AG10803 (cell line): ENCODE data around the gene KRTAP16-1.

ENCODE experiments used
- DNase-seq: peaks from one replicate; pipeline ENCODE4 v3.0.0; 2010; ENCODE audit warnings: low read depth
- H3K4me3 ChIP-seq: 2 replicates; pipeline ENCODE4 v1.5.1; 2011; ENCODE audit warnings: mild to moderate bottlenecking, low read length, control low read depth
- TF ChIP-seq, protein P1 (sequence below): conservative IDR thresholded peaks from 2 replicates; pipeline ENCODE4 v1.5.1; 2011; ENCODE audit warnings: mild to moderate bottlenecking, low read length, control low read depth, inconsistent platforms

KRTAP16-1 gene

GRCh38 chr17:41343029-41343428 lies 33.9 kb upstream of the KRTAP16-1 start:
- DNase-seq, result no peak
- H3K4me3 ChIP-seq, result no peak overlapping the region
- TF ChIP-seq, protein P1, sequence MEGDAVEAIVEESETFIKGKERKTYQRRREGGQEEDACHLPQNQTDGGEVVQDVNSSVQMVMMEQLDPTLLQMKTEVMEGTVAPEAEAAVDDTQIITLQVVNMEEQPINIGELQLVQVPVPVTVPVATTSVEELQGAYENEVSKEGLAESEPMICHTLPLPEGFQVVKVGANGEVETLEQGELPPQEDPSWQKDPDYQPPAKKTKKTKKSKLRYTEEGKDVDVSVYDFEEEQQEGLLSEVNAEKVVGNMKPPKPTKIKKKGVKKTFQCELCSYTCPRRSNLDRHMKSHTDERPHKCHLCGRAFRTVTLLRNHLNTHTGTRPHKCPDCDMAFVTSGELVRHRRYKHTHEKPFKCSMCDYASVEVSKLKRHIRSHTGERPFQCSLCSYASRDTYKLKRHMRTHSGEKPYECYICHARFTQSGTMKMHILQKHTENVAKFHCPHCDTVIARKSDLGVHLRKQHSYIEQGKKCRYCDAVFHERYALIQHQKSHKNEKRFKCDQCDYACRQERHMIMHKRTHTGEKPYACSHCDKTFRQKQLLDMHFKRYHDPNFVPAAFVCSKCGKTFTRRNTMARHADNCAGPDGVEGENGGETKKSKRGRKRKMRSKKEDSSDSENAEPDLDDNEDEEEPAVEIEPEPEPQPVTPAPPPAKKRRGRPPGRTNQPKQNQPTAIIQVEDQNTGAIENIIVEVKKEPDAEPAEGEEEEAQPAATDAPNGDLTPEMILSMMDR, result no peak

DNA sequence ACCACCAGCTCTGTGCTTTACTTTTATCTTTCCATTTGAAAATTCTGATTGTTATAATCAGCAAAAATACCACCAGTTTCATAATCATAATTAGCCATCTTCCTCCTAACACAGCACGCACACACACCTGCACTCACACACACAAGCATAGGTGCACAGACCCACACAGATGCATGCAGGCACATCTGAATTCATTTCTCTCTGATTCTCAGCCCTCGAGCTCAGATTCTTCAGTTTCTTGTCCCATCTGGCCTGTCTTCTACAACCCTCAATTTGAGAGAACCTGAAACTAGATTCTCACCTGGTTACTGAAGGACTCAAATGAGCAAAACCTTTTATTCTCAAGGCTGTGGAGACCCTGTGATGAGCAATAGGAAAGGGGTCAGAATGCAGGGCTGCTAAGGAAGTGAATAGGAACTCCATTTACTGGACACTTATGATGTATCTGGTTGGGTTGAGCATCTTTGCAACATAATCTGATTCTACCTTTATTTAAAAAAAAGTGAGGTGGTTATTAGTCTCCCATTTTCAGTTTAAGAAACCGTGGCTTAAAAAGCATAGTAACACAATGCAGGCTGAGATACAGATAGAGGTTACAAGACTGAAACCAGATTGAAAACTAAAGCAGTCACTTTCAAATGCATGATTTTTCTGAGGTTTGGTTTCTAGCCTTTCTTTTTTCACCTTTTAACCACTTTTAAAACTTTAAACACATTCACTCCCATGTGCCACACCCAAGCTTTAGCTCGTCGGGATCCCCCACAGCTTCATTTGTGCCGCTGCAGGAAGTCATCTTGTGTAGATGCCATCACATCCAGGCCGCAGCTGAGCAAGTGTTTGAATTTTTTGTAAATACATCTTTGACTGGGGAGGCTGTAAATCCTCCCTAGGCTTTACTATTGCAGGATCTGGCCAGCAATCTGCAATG lies 32.1 kb upstream of the KRTAP16-1 start:
- no peak for DNase-seq
- TF ChIP-seq, protein P1, result no peak
- no peak overlapping the region for H3K4me3 ChIP-seq

- no peak overlapping the region for H3K4me3 ChIP-seq
- DNase-seq, result no peak
- TF ChIP-seq, protein P1, result no peak
Measured at GRCh38 chr17:41340494-41340893, 31.4 kb upstream of the KRTAP16-1 start.

GRCh38 chr17:41339571-41340172 lies 30.6 kb upstream of the KRTAP16-1 start:
- no peak for DNase-seq
- TF ChIP-seq, protein P1, result no peak
- H3K4me3 ChIP-seq, result no peak overlapping the region

DNA sequence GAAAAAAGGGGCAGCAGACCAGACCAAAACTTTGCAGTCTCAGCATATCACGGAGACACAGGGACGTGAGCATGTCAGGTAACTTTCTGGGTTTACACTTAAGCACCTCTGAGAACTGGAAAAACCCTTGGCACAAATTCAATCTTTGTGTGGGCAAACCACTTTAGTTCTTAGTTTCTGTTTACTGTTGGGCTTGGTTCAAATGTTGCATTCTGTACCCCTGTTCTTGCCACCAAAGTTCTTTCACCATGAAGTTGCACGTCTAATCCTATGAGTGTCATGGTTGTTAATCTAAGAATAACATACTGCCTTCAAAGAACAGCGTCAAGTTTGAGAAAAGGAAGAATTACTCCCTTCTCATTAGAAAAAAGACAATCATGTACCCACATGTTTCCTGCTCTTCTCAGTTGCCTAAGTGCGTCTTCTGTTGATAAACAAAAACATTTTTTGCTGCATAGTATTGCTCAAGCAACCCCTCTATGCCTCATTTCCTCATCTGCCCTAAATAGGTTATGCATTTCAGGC lies 29.9 kb upstream of the KRTAP16-1 start:
- H3K4me3 ChIP-seq, result no peak overlapping the region
- TF ChIP-seq, protein P1, result no peak
- DNase-seq, result peak; percentile 72

GRCh38 chr17:41335747-41336146 lies 26.6 kb upstream of the KRTAP16-1 start:
- DNase-seq, result no peak
- TF ChIP-seq, protein P1, result no peak
- H3K4me3 ChIP-seq, result no peak overlapping the region
